Measurements from ENCODE around the gene BTRC. TPM values are rescaled to one million over a fixed set of nuclear protein-coding genes. Genes with fewer than 3 reads are reported as not detected.
A peak's percentile ranks its signal among the peaks of the same experiment; 100 is the strongest.
"Not testable (repeated sequence)": the region's sequence is repeated elsewhere in the genome, so short reads cannot be mapped to it uniquely, and the experiment has no call there.

The BTRC gene
- total RNA-seq, 1 donor, result 17.3 TPM

GRCh38 chr10:101375076-101375475, 21.1 kb downstream of the BTRC start:
- H3K4me3 ChIP-seq (ENCODE audit: low read depth, low read length), result no peak overlapping the region
- no peak for TF ChIP-seq CTCF (IDR thresholded peaks at IDR 0.05; ENCODE audit: insufficient read depth, low read depth, low read length)
- no peak for DNase-seq (ENCODE audit: low read depth)

- no peak for TF ChIP-seq CTCF (IDR thresholded peaks at IDR 0.05; ENCODE audit: insufficient read depth, low read depth, low read length)
- no peak overlapping the region for H3K4me3 ChIP-seq (ENCODE audit: low read depth, low read length)
- DNase-seq (ENCODE audit: low read depth), result no peak
These were observed 25.8 kb downstream of the BTRC start for GRCh38 chr10:101379663-101380352.

GRCh38 chr10:101380353-101381017, 26.5 kb downstream of the BTRC start:
- no peak for DNase-seq (ENCODE audit: low read depth)
- TF ChIP-seq CTCF (IDR thresholded peaks at IDR 0.05; ENCODE audit: insufficient read depth, low read depth, low read length), result no peak
- H3K4me3 ChIP-seq (ENCODE audit: low read depth, low read length), result no peak overlapping the region

- no peak for TF ChIP-seq CTCF (IDR thresholded peaks at IDR 0.05; ENCODE audit: insufficient read depth, low read depth, low read length)
- peak; percentile 50 for DNase-seq (ENCODE audit: low read depth)
- no peak overlapping the region for H3K4me3 ChIP-seq (ENCODE audit: low read depth, low read length)
These were observed 32.1 kb downstream of the BTRC start for GRCh38 chr10:101385866-101386658.

GRCh38 chr10:101386659-101387259, 32.8 kb downstream of the BTRC start:
- H3K4me3 ChIP-seq (ENCODE audit: low read depth, low read length), result no peak overlapping the region
- DNase-seq (ENCODE audit: low read depth), result no peak
- no peak for TF ChIP-seq CTCF (IDR thresholded peaks at IDR 0.05; ENCODE audit: insufficient read depth, low read depth, low read length)

GRCh38 chr10:101388676-101389276, 34.8 kb downstream of the BTRC start:
- H3K4me3 ChIP-seq (ENCODE audit: low read depth, low read length), result no peak overlapping the region
- no peak for TF ChIP-seq CTCF (IDR thresholded peaks at IDR 0.05; ENCODE audit: insufficient read depth, low read depth, low read length)
- peak; percentile 62 for DNase-seq (ENCODE audit: low read depth)

GRCh38 chr10:101389532-101389931, 35.6 kb downstream of the BTRC start:
- H3K4me3 ChIP-seq (ENCODE audit: low read depth, low read length); DNase-seq (ENCODE audit: low read depth): not testable (repeated sequence)
